Activated gamma-delta T cell treated with Interleukin-2 at 50 U/mL for 16 hours (primary cell): ENCODE results near the gene ENO3.
A peak's percentile ranks its signal among the peaks of the same experiment; 100 is the strongest.

Experiments
- DNase-seq: peaks from one replicate; pipeline ENCODE4 v3.0.0-alpha.2; 2020

Gene ENO3

DNA sequence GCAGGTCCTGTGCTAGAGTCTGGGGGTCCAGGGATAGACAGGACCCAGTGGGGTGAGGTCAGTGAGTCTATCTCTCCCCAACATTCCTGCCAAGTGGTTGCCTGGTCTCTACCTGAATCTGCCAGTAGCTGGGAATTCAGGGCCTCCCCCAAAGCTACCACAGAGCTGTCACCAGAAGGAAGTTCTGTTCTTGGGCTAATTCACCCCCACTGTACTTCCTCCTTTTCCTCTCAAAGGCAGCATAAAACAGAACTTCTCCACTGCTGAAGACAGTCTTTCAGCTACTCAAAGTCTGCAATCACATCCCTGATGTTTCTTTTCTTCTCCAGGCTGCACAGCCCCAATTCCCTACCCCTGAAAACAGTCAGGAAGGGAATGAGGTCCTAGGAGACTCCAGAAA, 27.8 kb downstream of the ENO3 start:
- no peak for DNase-seq

- peak; percentile 33 for DNase-seq
Observed at GRCh38 chr17:4980644-4981216, 29.8 kb downstream of the ENO3 start.

DNA sequence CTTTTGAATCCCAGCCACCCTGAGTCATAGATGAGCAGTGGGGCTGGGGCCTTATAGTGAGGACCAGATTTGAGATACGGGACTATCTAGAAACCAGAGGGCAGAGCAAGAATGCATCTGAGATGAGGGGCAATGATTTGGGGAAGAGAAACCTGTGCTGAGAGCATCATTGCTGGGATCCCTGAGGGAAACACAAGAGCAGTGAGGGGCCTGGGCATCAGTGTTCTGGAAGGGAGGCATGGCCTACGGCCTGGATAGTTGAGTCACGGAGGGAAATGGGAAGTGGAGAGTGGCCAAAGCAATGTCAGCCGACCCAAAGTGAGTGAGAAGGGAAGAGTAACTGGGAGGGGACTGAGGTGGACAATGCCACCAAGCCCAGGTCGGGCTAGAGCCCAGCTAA, 31.4 kb downstream of the ENO3 start:
- no peak for DNase-seq

GRCh38 chr17:4986403-4986802, 35.5 kb downstream of the ENO3 start:
- DNase-seq, result no peak

DNA sequence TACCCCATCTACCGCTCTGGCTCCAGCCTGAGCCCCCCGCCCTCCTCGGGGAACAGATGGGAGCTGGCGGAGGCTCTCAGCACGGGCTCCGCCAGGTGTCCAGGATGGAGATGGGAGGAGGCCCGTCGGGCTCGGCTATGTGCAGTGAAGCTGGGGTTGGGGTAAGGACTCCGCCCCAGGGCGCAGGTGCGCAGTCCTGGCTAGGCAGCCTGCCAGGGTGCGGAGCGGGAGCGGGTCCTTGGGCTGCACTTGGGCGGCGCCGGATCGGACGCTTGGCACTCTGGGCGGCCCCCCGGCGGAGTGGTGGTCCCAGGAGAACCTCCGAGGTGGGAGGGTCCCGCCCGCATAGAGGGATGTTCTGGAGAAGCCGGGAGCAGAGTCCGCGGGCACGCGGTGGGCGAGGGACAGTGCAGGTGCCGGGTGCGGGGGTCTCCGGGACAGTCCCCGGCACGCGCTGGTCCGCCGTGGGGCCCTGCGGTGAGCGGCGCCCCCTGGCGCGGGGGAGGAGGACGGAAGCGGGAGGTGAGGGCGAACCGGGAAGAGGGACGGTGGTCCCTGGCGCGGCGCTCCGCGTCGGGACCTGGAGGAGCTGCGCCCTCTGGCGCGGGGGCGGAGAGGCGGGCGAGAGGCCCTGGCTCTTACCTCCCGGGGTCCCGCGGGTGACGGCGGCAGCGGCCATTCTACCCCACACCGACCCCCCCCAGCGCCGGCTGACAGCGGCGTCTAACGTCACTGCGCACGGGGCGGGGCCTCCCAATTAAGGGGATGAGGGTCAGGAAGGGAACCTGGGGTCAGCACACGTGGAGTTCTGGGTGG, 36.2 kb downstream of the ENO3 start, which contains the start of gene CAMTA2:
Gene CAMTA2, minus strand, starts transcription at position 725 of the 816 bp plus-strand sequence. CDS start 1,453 bp downstream, outside the sequence.
- DNase-seq, result peak; percentile 87

DNA sequence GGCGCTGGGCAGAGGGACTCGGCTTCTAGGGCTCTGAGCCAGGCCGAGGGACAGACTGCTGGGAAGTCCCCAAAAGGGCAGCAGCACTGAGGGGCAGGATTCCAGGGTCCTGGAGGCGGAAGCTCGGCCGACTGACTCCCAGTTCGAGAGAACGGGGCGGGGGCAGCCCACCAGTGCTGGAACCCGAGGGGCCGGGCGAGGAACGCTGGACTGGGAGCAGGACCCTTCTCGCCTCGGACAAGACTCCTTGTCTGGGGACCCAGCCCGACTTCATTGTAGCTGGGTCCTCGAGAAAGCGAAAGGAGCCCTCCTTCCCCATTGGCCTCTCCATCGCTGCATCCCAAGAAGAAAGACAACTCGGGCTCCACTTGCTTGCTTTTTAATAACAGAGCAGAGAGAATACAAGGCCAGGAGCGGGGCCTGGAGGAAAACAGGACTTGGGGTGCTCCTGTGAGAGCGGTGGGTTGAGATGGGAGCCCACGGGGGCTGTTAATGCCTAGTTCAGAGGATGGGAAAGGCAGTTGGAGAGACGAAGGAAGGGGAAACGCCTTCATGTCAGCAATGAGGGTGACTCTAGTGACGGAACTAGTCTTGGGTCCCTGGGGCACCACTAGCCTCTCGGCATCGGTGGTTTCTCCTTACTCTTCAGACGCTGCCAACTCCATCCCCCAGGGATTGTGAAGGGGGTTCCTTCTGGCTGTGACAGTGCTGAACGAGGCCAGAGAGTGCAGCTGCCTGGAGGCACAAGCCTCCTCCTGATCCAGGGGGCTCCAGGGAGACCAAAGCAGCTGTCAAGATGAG, 37.0 kb downstream of the ENO3 start:
- DNase-seq, result no peak

DNA sequence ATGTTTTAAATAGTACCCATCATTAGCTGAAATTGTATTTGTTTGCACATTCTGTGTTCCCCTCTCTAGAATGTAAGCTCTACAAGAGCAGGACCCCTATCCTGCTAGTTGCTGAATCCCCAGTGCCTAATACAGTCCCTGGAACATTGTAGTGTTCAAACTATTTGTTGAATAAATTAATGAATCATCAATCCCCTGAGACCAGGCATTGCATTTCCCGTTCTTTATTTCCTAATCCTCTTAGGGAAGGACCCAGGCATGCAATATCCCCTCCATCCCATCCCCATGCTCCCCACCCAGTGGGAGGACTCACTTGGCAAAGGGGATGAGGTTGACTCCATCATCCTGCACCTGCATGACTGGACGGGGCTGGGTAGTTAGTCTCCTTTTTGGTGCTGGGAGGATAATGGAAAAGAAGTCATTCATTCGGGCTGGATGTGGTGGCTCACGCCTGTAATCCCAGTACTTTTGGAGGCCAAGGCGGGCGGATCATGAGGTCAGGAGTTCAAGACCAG, 43.2 kb downstream of the ENO3 start:
- DNase-seq, result no peak

GRCh38 chr17:4997302-4998026, 46.5 kb downstream of the ENO3 start, which contains the start of the genes INCA1 and KIF1C:
INCA1 (minus strand) TSS chr17:4997522; CDS start chr17:4994437, 3,085 bp downstream.
KIF1C (plus strand) TSS chr17:4997950; CDS start chr17:5000247, 2,297 bp downstream.
- DNase-seq, result peak; percentile 88

GRCh38 chr17:4998027-4998731, 47.3 kb downstream of the ENO3 start:
- no peak for DNase-seq

- no peak for DNase-seq
Observed at GRCh38 chr17:4998732-4999429, 48.0 kb downstream of the ENO3 start.

GRCh38 chr17:4999430-5000093, 48.6 kb downstream of the ENO3 start:
- DNase-seq, result no peak

GRCh38 chr17:5000237-5000639, 49.3 kb downstream of the ENO3 start:
- DNase-seq, result no peak

DNA sequence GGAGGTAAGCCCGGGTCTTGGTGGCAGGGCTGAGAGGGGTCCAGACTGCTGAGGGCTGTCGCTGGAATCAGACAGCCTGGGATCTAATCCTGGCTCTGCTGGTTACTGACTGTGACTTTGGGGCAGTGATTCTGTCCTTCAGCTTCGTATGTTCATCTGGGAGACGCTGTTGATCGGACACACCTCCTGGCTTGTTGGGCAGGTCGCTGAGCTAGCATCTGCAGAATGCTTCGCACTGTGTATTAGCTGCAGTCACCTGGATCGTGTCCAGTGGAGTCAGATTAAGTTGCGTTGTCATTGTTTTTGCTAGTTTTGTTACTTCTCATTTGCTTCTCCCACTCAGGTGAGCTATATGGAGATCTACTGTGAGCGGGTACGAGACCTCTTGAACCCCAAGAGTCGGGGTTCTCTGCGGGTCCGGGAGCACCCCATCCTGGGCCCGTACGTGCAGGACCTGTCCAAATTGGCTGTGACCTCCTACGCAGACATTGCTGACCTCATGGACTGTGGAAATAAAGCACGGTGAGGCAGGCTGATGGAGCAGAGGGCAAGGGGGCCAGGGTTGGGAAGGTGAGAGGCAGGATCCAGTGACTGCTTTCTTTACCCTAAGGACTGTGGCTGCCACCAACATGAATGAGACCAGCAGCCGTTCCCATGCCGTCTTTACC, 51.3 kb downstream of the ENO3 start:
- no peak for DNase-seq

GRCh38 chr17:5003214-5003867, 52.4 kb downstream of the ENO3 start:
- no peak for DNase-seq
